ENCODE results near the gene PDIA2. TPM values are rescaled to one million over a fixed set of nuclear protein-coding genes. Genes with fewer than 3 reads are reported as not detected.
"Not testable (repeated sequence)": the region's sequence is repeated elsewhere in the genome, so short reads cannot be mapped to it uniquely, and the experiment has no call there.

PDIA2 gene
- total RNA-seq, 1 experiment from 2014 or later, result not detected

DNA sequence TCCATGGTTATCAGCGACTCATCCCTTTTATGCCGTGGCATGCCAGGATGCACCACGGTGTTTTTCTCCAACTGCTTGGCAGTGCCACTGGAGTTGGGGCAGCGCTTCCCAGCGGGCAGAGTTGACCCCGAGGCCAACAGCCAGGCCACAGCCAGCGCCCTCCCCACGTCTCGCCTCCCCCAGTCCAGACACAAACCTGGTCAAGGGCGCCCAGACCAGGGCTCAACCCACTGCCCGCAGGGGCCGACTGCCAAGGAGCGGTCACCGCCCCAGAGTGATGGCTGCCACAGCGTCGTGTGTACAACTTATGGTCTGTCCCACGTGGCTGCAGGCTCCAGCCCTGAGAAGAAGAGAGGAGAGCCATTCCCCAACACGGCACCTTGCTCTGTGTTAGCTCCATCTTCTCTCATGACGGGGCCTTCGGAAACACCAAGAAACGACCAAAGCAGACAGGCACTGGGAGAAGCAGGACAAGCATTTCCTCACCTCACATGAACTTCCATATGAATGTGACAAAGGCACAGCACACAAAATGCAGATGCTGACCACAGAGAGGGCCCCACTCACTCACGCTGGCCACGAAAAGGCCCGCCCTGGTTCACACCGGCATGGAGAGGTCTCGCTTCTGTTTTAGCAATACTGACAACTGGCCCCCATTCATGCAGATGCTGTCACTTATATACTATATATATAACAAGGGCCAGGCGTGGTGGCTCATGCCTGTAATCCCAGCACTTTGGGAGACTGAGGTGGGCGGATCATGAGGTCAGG, 42.6 kb downstream of the PDIA2 start:
- POLR2A ChIA-PET (ENCODE audit: unreplicated experiment), result no interaction called here

DNA sequence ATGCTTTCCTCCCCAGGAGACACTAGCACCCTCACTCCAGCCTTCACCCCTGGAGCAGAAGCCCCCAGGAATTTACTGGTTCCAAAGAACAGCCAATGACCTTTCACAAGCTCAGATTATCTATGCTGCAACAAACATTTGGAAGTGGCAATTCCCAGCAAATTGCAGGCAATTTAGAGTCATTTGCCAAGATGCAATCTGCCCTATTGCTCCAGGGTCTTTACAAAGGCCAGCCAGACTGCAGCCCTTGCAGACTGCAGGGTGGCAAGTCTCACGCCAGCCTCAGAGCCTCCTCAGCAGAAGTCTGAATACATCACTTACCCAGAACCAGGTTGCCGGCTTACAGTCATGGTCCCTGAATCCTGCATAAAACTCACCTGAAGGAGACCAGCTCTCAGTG, 47.8 kb downstream of the PDIA2 start:
- Histone ChIP-seq H3K27ac (no peak overlapping the region), H4K20me1 (ENCODE audit: insufficient read depth) (peaks cover 46% of the 10 kb centered on the region), H3K9me2 (ENCODE audit: insufficient read depth) (no peaks in the 10 kb centered on the region), H3F3A (ENCODE audit: insufficient read depth, low read depth) (peaks cover 41% of the 10 kb centered on the region), H3K27me3 (ENCODE audit: insufficient read depth, low read depth) (no peaks in the 10 kb centered on the region), H3K4me3 (no peak overlapping the region), H3K4me1 (replicated peaks; ENCODE audit: insufficient read depth) (peaks cover 29% of the 10 kb centered on the region), H3K79me2 (ENCODE audit: low read depth) (peaks cover 79% of the 10 kb centered on the region), H3K4me2 (no peak overlapping the region), H2AFZ (no peak overlapping the region), H3K9me3 (ENCODE audit: insufficient read depth, low read depth) (no peaks in the 10 kb centered on the region), H3K36me3 (ENCODE audit: low read depth) (no peaks in the 10 kb centered on the region)
- CTCF ChIA-PET, result no interaction called here
- no peak for DNase-seq
- TF ChIP-seq, protein P1, sequence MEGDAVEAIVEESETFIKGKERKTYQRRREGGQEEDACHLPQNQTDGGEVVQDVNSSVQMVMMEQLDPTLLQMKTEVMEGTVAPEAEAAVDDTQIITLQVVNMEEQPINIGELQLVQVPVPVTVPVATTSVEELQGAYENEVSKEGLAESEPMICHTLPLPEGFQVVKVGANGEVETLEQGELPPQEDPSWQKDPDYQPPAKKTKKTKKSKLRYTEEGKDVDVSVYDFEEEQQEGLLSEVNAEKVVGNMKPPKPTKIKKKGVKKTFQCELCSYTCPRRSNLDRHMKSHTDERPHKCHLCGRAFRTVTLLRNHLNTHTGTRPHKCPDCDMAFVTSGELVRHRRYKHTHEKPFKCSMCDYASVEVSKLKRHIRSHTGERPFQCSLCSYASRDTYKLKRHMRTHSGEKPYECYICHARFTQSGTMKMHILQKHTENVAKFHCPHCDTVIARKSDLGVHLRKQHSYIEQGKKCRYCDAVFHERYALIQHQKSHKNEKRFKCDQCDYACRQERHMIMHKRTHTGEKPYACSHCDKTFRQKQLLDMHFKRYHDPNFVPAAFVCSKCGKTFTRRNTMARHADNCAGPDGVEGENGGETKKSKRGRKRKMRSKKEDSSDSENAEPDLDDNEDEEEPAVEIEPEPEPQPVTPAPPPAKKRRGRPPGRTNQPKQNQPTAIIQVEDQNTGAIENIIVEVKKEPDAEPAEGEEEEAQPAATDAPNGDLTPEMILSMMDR (conservative IDR thresholded peaks at IDR 0.05), result no peak
- TF ChIP-seq EZH2 (IDR thresholded peaks at IDR 0.05; ENCODE audit: low read depth), result no peak
- BruUV-seq (replicated peaks), result no TSS peak
- POLR2A ChIA-PET (ENCODE audit: unreplicated experiment), result interaction anchor here (0.6 kb wide), 1 partner anchor 224 kb away, joined by 3 read pairs; no protein-coding TSS in a partner anchor
- intact Hi-C loops (cut with micrococcal nuclease; ENCODE audit: unreplicated experiment), result no loop called here

More for the DNA sequence above, 42.6 kb downstream of the PDIA2 start:
- no peaks in the 10 kb centered on the region for H3K9me3 ChIP-seq (ENCODE audit: insufficient read depth, low read depth)
- no peaks in the 10 kb centered on the region for H3K27me3 ChIP-seq (ENCODE audit: insufficient read depth, low read depth)
- no peaks in the 10 kb centered on the region for H3K9me2 ChIP-seq (ENCODE audit: insufficient read depth)
- BruUV-seq (replicated peaks), result no TSS peak
- no peak overlapping the region for H3K4me3 ChIP-seq
- H2AFZ ChIP-seq, result no peak overlapping the region
- no peak for DNase-seq
- TF ChIP-seq EZH2 (IDR thresholded peaks at IDR 0.05; ENCODE audit: low read depth), result no peak
- TF ChIP-seq, protein P1 (conservative IDR thresholded peaks at IDR 0.05), result no peak
- H3K4me2 ChIP-seq, result no peak overlapping the region
- peaks cover 29% of the 10 kb centered on the region for H3K4me1 ChIP-seq (replicated peaks; ENCODE audit: insufficient read depth)
- peaks cover 38% of the 10 kb centered on the region for H3F3A ChIP-seq (ENCODE audit: insufficient read depth, low read depth)
- peaks cover 58% of the 10 kb centered on the region for H4K20me1 ChIP-seq (ENCODE audit: insufficient read depth)
- H3K27ac ChIP-seq, result no peak overlapping the region
- intact Hi-C loops (cut with micrococcal nuclease; ENCODE audit: unreplicated experiment), result no loop called here
- CTCF ChIA-PET, result no interaction called here
- no peaks in the 10 kb centered on the region for H3K36me3 ChIP-seq (ENCODE audit: low read depth)
- H3K79me2 ChIP-seq (ENCODE audit: low read depth), result peaks cover 66% of the 10 kb centered on the region

DNA sequence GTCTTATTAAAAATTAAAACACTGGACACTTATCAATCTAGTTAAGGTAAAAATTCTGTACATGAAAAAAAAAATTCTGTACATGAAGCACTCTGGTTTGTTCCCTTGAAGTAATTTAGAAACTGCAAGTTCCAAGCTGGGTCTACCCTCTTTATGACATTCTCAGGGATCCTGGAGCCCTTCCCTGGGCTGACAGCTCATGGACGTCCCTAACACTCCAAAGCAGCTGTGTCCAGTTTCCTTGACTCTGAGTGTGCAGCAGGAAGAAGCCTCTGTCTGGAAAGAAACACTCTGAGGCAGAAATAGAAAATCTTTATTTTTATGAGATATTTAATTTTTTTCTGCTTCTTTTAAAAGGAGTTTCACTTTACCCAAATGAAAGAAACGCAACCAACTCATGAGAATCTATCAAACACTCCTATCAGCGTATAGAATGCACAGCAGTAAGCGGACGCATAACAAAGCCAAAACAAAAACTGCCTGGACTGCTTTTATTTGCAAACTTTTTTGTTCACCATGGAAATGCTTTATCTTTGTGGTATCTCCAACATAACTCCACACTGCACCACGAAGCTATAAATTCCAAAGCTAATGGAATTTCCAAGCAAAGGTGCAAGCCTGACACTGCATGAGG, 48.3 kb downstream of the PDIA2 start:
- H3K4me2 ChIP-seq; H3K27ac ChIP-seq; H3K4me3 ChIP-seq; H3K9me3 ChIP-seq (ENCODE audit: insufficient read depth, low read depth); BruUV-seq (replicated peaks); H3K27me3 ChIP-seq (ENCODE audit: insufficient read depth, low read depth); CTCF ChIA-PET; H2AFZ ChIP-seq; H3K36me3 ChIP-seq (ENCODE audit: low read depth); H3K9me2 ChIP-seq (ENCODE audit: insufficient read depth); DNase-seq; intact Hi-C loops (cut with micrococcal nuclease; ENCODE audit: unreplicated experiment): not testable (repeated sequence)
- H4K20me1 ChIP-seq (ENCODE audit: insufficient read depth), result peaks cover 52% of the 10 kb centered on the region
- POLR2A ChIA-PET (ENCODE audit: unreplicated experiment), result interaction anchor here (0.6 kb wide), 1 partner anchor 103 kb away, joined by 4 read pairs; no protein-coding TSS in a partner anchor
- H3K79me2 ChIP-seq (ENCODE audit: low read depth), result peaks cover 81% of the 10 kb centered on the region
- peaks cover 28% of the 10 kb centered on the region for H3K4me1 ChIP-seq (replicated peaks; ENCODE audit: insufficient read depth)
- peaks cover 38% of the 10 kb centered on the region for H3F3A ChIP-seq (ENCODE audit: insufficient read depth, low read depth)
